H9 (cell line): ENCODE measurements around the gene SLC4A3. TPM values are rescaled to one million over a fixed set of nuclear protein-coding genes. Genes with fewer than 3 reads are reported as not detected.
A peak's percentile ranks its signal among the peaks of the same experiment; 100 is the strongest.

Experiments used
- DNase-seq: peaks from one replicate; pipeline ENCODE4 v3.0.0-alpha.2; 2017
- H2AFZ ChIP-seq: one replicate; pipeline ENCODE4 v1.6.1; 2013; ENCODE audit warnings: mild to moderate bottlenecking, low read length, control low read depth, moderate library complexity
- H2AK5ac ChIP-seq: 2 replicates; pipeline ENCODE4 v1.6.1; 2013; ENCODE audit warnings: low read length, control low read depth, mixed read lengths; ENCODE audit not compliant: insufficient read length
- H2BK120ac ChIP-seq: one replicate; pipeline ENCODE4 v1.6.1; 2013; ENCODE audit warnings: low read depth, mild to moderate bottlenecking, low read length, control low read depth, inconsistent platforms; ENCODE audit not compliant: poor library complexity, severe bottlenecking
- H2BK12ac ChIP-seq: 2 replicates; pipeline ENCODE4 v1.6.1; 2013; ENCODE audit warnings: low read length, control low read depth, mixed read lengths, low read depth; ENCODE audit not compliant: insufficient read length
- H2BK15ac ChIP-seq: 2 replicates; pipeline ENCODE4 v1.6.1; 2013; ENCODE audit warnings: low read depth, low read length, control low read depth
- H2BK20ac ChIP-seq: one replicate; pipeline ENCODE4 v1.6.1; 2013; ENCODE audit warnings: low read depth, mild to moderate bottlenecking, low read length, control low read depth, inconsistent platforms; ENCODE audit not compliant: poor library complexity, severe bottlenecking
- H2BK5ac ChIP-seq: 2 replicates; pipeline ENCODE4 v1.6.1; 2013; ENCODE audit warnings: low read length, control low read depth, mixed read lengths; ENCODE audit not compliant: insufficient read length
- H3K14ac ChIP-seq: 2 replicates; pipeline ENCODE4 v1.6.1; 2013; ENCODE audit warnings: low read length, control low read depth; ENCODE audit not compliant: insufficient read depth
- H3K18ac ChIP-seq: 2 replicates; pipeline ENCODE4 v1.6.1; 2013; ENCODE audit warnings: low read depth, mild to moderate bottlenecking, mixed read lengths, low read length, control low read depth; ENCODE audit not compliant: insufficient read length
- H3K23ac ChIP-seq: 2 replicates; pipeline ENCODE4 v1.6.1; 2013; ENCODE audit warnings: low read length, control low read depth, mixed read lengths, low read depth; ENCODE audit not compliant: insufficient read length
- H3K23me2 ChIP-seq: 2 replicates; pipeline ENCODE4 v1.6.1; 2013; ENCODE audit warnings: low read depth, mild to moderate bottlenecking, mixed read lengths, low read length, control low read depth; ENCODE audit not compliant: insufficient read length, poor library complexity, severe bottlenecking
- H3K27ac ChIP-seq: 2 replicates; pipeline ENCODE4 v1.5.1; 2013; ENCODE audit warnings: low read length, control low read depth, mixed read lengths, low read depth; ENCODE audit not compliant: insufficient read length
- H3K27me3 ChIP-seq: 2 replicates; pipeline ENCODE4 v1.6.1; 2013; ENCODE audit warnings: low read length, control low read depth, inconsistent platforms; ENCODE audit not compliant: insufficient read depth
- H3K4ac ChIP-seq: 2 replicates; pipeline ENCODE4 v1.6.1; 2013; ENCODE audit warnings: low read depth, mild to moderate bottlenecking, control low read depth, inconsistent platforms, low read length, moderate library complexity
- H3K4me1 ChIP-seq: 2 replicates; pipeline ENCODE4 v1.6.1; 2013; ENCODE audit warnings: low read length, control low read depth, inconsistent platforms; ENCODE audit not compliant: insufficient read depth
- H3K4me2 ChIP-seq: 2 replicates; pipeline ENCODE4 v1.6.1; 2013; ENCODE audit warnings: low read length, control low read depth, mixed read lengths; ENCODE audit not compliant: insufficient read length, insufficient read depth
- H3K56ac ChIP-seq: 2 replicates; pipeline ENCODE4 v1.6.1; 2013; ENCODE audit warnings: low read depth, mild to moderate bottlenecking, mixed read lengths, low read length, control low read depth; ENCODE audit not compliant: insufficient read length
- H3K79me1 ChIP-seq: 2 replicates; pipeline ENCODE4 v1.6.1; 2013; ENCODE audit warnings: low read depth, mild to moderate bottlenecking, moderate library complexity, low read length, control low read depth, inconsistent platforms; ENCODE audit not compliant: insufficient read depth, poor library complexity, severe bottlenecking
- H3K79me2 ChIP-seq: 2 replicates; pipeline ENCODE4 v1.6.1; 2013; ENCODE audit warnings: low read length, control low read depth, inconsistent platforms; ENCODE audit not compliant: insufficient read depth
- H3K9ac ChIP-seq: 2 replicates; pipeline ENCODE4 v1.6.1; 2013; ENCODE audit warnings: low read length, control low read depth, mixed read lengths; ENCODE audit not compliant: insufficient read length; ENCODE audit errors: extremely low read depth
- H3K9me3 ChIP-seq: one replicate; pipeline ENCODE4 v1.6.1; 2013; ENCODE audit warnings: low read depth, low read length, inconsistent platforms; ENCODE audit not compliant: control insufficient read depth
- H3T11ph ChIP-seq: one replicate; pipeline ENCODE4 v1.6.1; 2013; ENCODE audit warnings: mild to moderate bottlenecking, low read length, control low read depth, inconsistent platforms
- H4K20me1 ChIP-seq: one replicate; pipeline ENCODE4 v1.6.1; 2013; ENCODE audit not compliant: control insufficient read depth, insufficient read length, insufficient read depth
- H4K5ac ChIP-seq: 2 replicates; pipeline ENCODE4 v1.6.1; 2013; ENCODE audit warnings: low read depth, mild to moderate bottlenecking, mixed read lengths, low read length, control low read depth; ENCODE audit not compliant: insufficient read length
- H4K8ac ChIP-seq: replicated peaks from 2 replicates; pipeline ENCODE4 v1.6.1; 2013; ENCODE audit warnings: low read length, control low read depth, mixed read lengths, low read depth; ENCODE audit not compliant: insufficient read length
- H4K91ac ChIP-seq: 2 replicates; pipeline ENCODE4 v1.6.1; 2013; ENCODE audit warnings: low read depth, mild to moderate bottlenecking, moderate library complexity, mixed read lengths, low read length, control low read depth; ENCODE audit not compliant: insufficient read length
- H3K27ac Mint-ChIP-seq, 3 experiments: 2 replicates in 2 of 3; 3 replicates in 1 of 3; pipeline ENCODE4 v1.8.0; 2020 to 2021; ENCODE audit warnings: mixed read lengths in 3 of 3, mild to moderate bottlenecking in 1 of 3, moderate library complexity in 1 of 3
- H3K27me3 Mint-ChIP-seq: 2 replicates; pipeline ENCODE4 v1.8.0; 2021; ENCODE audit warnings: low read depth, mild to moderate bottlenecking, moderate library complexity, mixed read lengths
- H3K36me3 Mint-ChIP-seq, 3 experiments: 2 replicates in 2 of 3; 3 replicates in 1 of 3; pipeline ENCODE4 v1.8.0; 2020 to 2021; ENCODE audit warnings: low read depth in 3 of 3, mixed read lengths in 3 of 3; ENCODE audit not compliant: insufficient read depth in 1 of 3
- H3K4me1 Mint-ChIP-seq, 2 experiments: 2 replicates each; pipeline ENCODE4 v1.8.0; 2020; ENCODE audit warnings: mixed read lengths in 2 of 2
- H3K4me3 Mint-ChIP-seq, 2 experiments: 2 replicates in 1 of 2; 3 replicates in 1 of 2; pipeline ENCODE4 v1.8.0; 2020 to 2021; ENCODE audit warnings: mild to moderate bottlenecking in 2 of 2, mixed read lengths in 2 of 2, moderate library complexity in 1 of 2
- H3K9me3 Mint-ChIP-seq, 2 experiments: 2 replicates in 1 of 2; 3 replicates in 1 of 2; pipeline ENCODE4 v1.8.0; 2020; ENCODE audit warnings: mild to moderate bottlenecking in 2 of 2, mixed read lengths in 2 of 2, moderate library complexity in 1 of 2
- CTCF ChIP-seq: fragments of 200-600 bp; sonication (generic); conservative IDR thresholded peaks from 3 replicates; pipeline ENCODE4 v1.8.0; 2021; ENCODE audit warnings: antibody characterized with exemption, mild to moderate bottlenecking
- WGBS: extraction: QIAGEN DNeasy Blood & Tissue Kit; methylation state at CpG from one replicate; pipeline ENCODE4 v1.1.7; 2013; ENCODE audit warnings: missing lambda C conversion rate, low lambda C conversion rate, mixed read lengths; ENCODE audit not compliant: insufficient read length; ENCODE audit errors: extremely low coverage; 5-methylcytosine and 5-hydroxymethylcytosine counted together
- total RNA-seq: library from RNA; stranded (reverse); gene quantifications from 2 replicates; pipeline ENCODE4 v1.2.1, GENCODE V29; 2021

The SLC4A3 gene
- total RNA-seq, 1 experiment from 2014 or later = 11.1 TPM

- no peak overlapping the region for H3K9ac ChIP-seq
- no peak overlapping the region for H4K5ac ChIP-seq
- H3K56ac ChIP-seq = no peak overlapping the region
- no peak overlapping the region for H3K4ac ChIP-seq
- no peaks in the 10 kb centered on the region for H4K20me1 ChIP-seq
- Mint-ChIP-seq H3K4me1 (peaks cover 6 to 17% of the 10 kb centered on the region in 2 experiments), H3K4me3 (no peak overlapping the region), H3K9me3 (no peaks in the 10 kb centered on the region; a peak in 1 of 5 replicates), H3K36me3 (peaks cover 0 to 12% (median 8%) of the 10 kb centered on the region in 3 experiments; a peak in 5 of 7 replicates), H3K27me3 (peaks cover 9% of the 10 kb centered on the region), H3K27ac (peak overlapping the region in 1 of 3 experiments; percentile 55; a peak in 1 of 7 replicates)
- no peak overlapping the region for H3K27ac ChIP-seq
- H3K14ac ChIP-seq = no peak overlapping the region
- H3K79me2 ChIP-seq = no peaks in the 10 kb centered on the region
- H2BK20ac ChIP-seq = no peak overlapping the region
- no peak overlapping the region for H2AK5ac ChIP-seq
- no peak overlapping the region for H2BK5ac ChIP-seq
- H3K79me1 ChIP-seq = no peaks in the 10 kb centered on the region
- H2AFZ ChIP-seq = no peak overlapping the region
- no peak overlapping the region for H2BK15ac ChIP-seq
- 0 out of 2 replicates have a peak, but pooled peaks cover 3% of the 10 kb centered on the region for H3K4me1 ChIP-seq
- no peak overlapping the region for H3K4me2 ChIP-seq
- H3T11ph ChIP-seq = no peak overlapping the region
- no peak overlapping the region for H3K23ac ChIP-seq
- H3K9me3 ChIP-seq = no peaks in the 10 kb centered on the region
- no peak overlapping the region for H3K18ac ChIP-seq
- H2BK12ac ChIP-seq = no peak overlapping the region
- no peak for DNase-seq
- H2BK120ac ChIP-seq = no peak overlapping the region
- no peaks in the 10 kb centered on the region for H3K27me3 ChIP-seq
- no peak for TF ChIP-seq CTCF
- H4K91ac ChIP-seq = no peak overlapping the region
- no CpG with 5 or more reads among the region's 20 CpGs for WGBS
- H4K8ac ChIP-seq = no peak overlapping the region
- H3K23me2 ChIP-seq = no peaks in the 10 kb centered on the region
Observed at GRCh38 chr2:219629976-219630695, 2.7 kb downstream of the SLC4A3 start.
